Caco-2 (cell line): ENCODE measurements around the gene DCDC1. TPM values are rescaled to one million over a fixed set of nuclear protein-coding genes. Genes with fewer than 3 reads are reported as not detected.

Experiments
- BruUV-seq: library from RNA; stranded (reverse); fragments of 400-500 nt; replicated peaks from 2 replicates; lab custom pipeline; 2021; lab: Mats Ljungman, UMichigan
- CTCF ChIA-PET: fragments of 300-600 bp; sonication (Branson Sonifier 250); formaldehyde crosslinking; loops from one replicate; lab custom pipeline; 2022; ENCODE audit warnings: antibody characterized with exemption; lab: Charles Lee
- POLR2A ChIA-PET: fragments of 300-600 bp; sonication (Branson Sonifier 250); formaldehyde crosslinking; loops from one replicate; lab custom pipeline; 2022; ENCODE audit warnings: antibody characterized with exemption; lab: Charles Lee
- DNase-seq, 2 experiments: peaks; one replicate each; pipeline versions ENCODE4 v3.0.0 to v3.0.0-alpha.2; 2020 to 2022
- H3K27me3 ChIP-seq: replicated peaks from 2 replicates; pipeline ENCODE4 v1.6.0; 2011; ENCODE audit warnings: low read length; ENCODE audit not compliant: control insufficient read depth, insufficient read depth
- H3K36me3 ChIP-seq: 2 replicates; pipeline ENCODE4 v1.5.1; 2011; ENCODE audit warnings: low read length; ENCODE audit not compliant: control insufficient read depth, insufficient read depth
- H3K4me1 ChIP-seq: fragments of 250-450 bp; sonication (Bioruptor Pico); 2 replicates; pipeline ENCODE4 v1.5.1; 2020; ENCODE audit warnings: mild to moderate bottlenecking
- H3K4me3 ChIP-seq: 2 replicates; pipeline ENCODE4 v1.5.1; 2011; ENCODE audit warnings: low read depth, mild to moderate bottlenecking, control low read depth, low read length
- H3K9me3 ChIP-seq: fragments of 250-450 bp; sonication (Bioruptor Pico); 2 replicates; pipeline ENCODE4 v1.5.1; 2020; ENCODE audit warnings: mild to moderate bottlenecking, moderate library complexity
- H3K27ac Mint-ChIP-seq: one replicate; pipeline ENCODE4 v1.8.0; 2022; ENCODE audit warnings: mixed read lengths; ENCODE audit not compliant: unreplicated experiment
- H3K27me3 Mint-ChIP-seq: one replicate; pipeline ENCODE4 v1.8.0; 2022; ENCODE audit warnings: mixed read lengths; ENCODE audit not compliant: insufficient read depth, unreplicated experiment
- H3K36me3 Mint-ChIP-seq: one replicate; pipeline ENCODE4 v1.8.0; 2022; ENCODE audit warnings: mild to moderate bottlenecking, mixed read lengths; ENCODE audit not compliant: insufficient read depth, unreplicated experiment
- H3K4me1 Mint-ChIP-seq: one replicate; pipeline ENCODE4 v1.8.0; 2022; ENCODE audit warnings: low read depth, mixed read lengths; ENCODE audit not compliant: unreplicated experiment
- H3K4me3 Mint-ChIP-seq: one replicate; pipeline ENCODE4 v1.8.0; 2022; ENCODE audit warnings: mild to moderate bottlenecking, moderate library complexity, mixed read lengths; ENCODE audit not compliant: unreplicated experiment
- H3K9me3 Mint-ChIP-seq: one replicate; pipeline ENCODE4 v1.8.0; 2022; ENCODE audit warnings: mixed read lengths; ENCODE audit not compliant: unreplicated experiment
- CTCF ChIP-seq, 2 experiments: fragments of 200-600 bp in 1 of 2; IDR thresholded peaks; 1 replicate in 1 of 2; 2 replicates in 1 of 2; pipeline versions ENCODE4 v1.5.1 to v1.8.0; 2011 to 2022; ENCODE audit warnings: antibody characterized with exemption in 1 of 2, control low read depth in 1 of 2, inconsistent platforms in 1 of 2, low read depth in 1 of 2, low read length in 1 of 2, mild to moderate bottlenecking in 1 of 2, moderate library complexity in 1 of 2; ENCODE audit not compliant: insufficient read depth in 1 of 2, severe bottlenecking in 1 of 2, unreplicated experiment in 1 of 2
- intact Hi-C: fragments of 100-400 bp; cut with micrococcal nuclease; formaldehyde crosslinking; loops from one replicate; pipeline ENCODE4 v1.10.0; 2022; ENCODE audit not compliant: unreplicated experiment
- total RNA-seq: library from RNA; stranded (reverse); gene quantifications from 2 replicates; pipeline ENCODE4 v1.2.3, GENCODE V29; 2022

Gene DCDC1
- total RNA-seq, 1 experiment from 2014 or later: not detected

- no peaks in the 10 kb centered on the region for H3K9me3 Mint-ChIP-seq
- DNase-seq: no peak
- no peak for TF ChIP-seq CTCF (IDR thresholded peaks at IDR 0.05; ENCODE audit: insufficient read depth in 1 of 2, low read depth in 1 of 2, low read length in 1 of 2, severe bottlenecking in 1 of 2, unreplicated experiment in 1 of 2)
- intact Hi-C loops: no loop called here
- H3K4me1 ChIP-seq: no peaks in the 10 kb centered on the region
- peaks cover 5% of the 10 kb centered on the region; the same call in 1 of the 2 replicates for H3K9me3 ChIP-seq
- H3K36me3 Mint-ChIP-seq: no peaks in the 10 kb centered on the region
- H3K27me3 Mint-ChIP-seq: no peaks in the 10 kb centered on the region
- POLR2A ChIA-PET: no interaction called here
- H3K36me3 ChIP-seq: no peaks in the 10 kb centered on the region
- H3K4me1 Mint-ChIP-seq: no peaks in the 10 kb centered on the region
- H3K27me3 ChIP-seq: no peaks in the 10 kb centered on the region
- no peak overlapping the region for H3K4me3 ChIP-seq
- CTCF ChIA-PET: no interaction called here
- no peak overlapping the region for H3K27ac Mint-ChIP-seq
- no TSS peak for BruUV-seq
- no peak overlapping the region for H3K4me3 Mint-ChIP-seq
Observed at GRCh38 chr11:31412946-31413345, 43.4 kb upstream of the DCDC1 start.

- Mint-ChIP-seq H3K36me3 (no peaks in the 10 kb centered on the region), H3K27me3 (no peaks in the 10 kb centered on the region), H3K9me3 (no peaks in the 10 kb centered on the region), H3K4me1 (no peaks in the 10 kb centered on the region), H3K27ac (no peak overlapping the region), H3K4me3 (no peak overlapping the region)
- Histone ChIP-seq H3K27me3 (no peaks in the 10 kb centered on the region), H3K4me1 (no peaks in the 10 kb centered on the region), H3K9me3 (peaks cover 5% of the 10 kb centered on the region; the same call in 1 of the 2 replicates), H3K4me3 (no peak overlapping the region), H3K36me3 (no peaks in the 10 kb centered on the region)
- DNase-seq: no peak
- TF ChIP-seq CTCF (IDR thresholded peaks at IDR 0.05; ENCODE audit: insufficient read depth in 1 of 2, low read depth in 1 of 2, low read length in 1 of 2, severe bottlenecking in 1 of 2, unreplicated experiment in 1 of 2): no peak
- no TSS peak for BruUV-seq
- intact Hi-C loops: no loop called here
- ChIA-PET CTCF (no interaction called here), POLR2A (no interaction called here)
Observed at GRCh38 chr11:31408201-31408600, 38.7 kb upstream of the DCDC1 start.

- DNase-seq: no peak
- no peaks in the 10 kb centered on the region for H3K9me3 Mint-ChIP-seq
- no peaks in the 10 kb centered on the region for H3K9me3 ChIP-seq
- no peak overlapping the region for H3K4me3 ChIP-seq
- H3K4me1 ChIP-seq: no peaks in the 10 kb centered on the region
- no peaks in the 10 kb centered on the region for H3K4me1 Mint-ChIP-seq
- no peak overlapping the region for H3K27ac Mint-ChIP-seq
- intact Hi-C loops: no loop called here
- no peaks in the 10 kb centered on the region for H3K36me3 Mint-ChIP-seq
- no peak overlapping the region for H3K4me3 Mint-ChIP-seq
- CTCF ChIA-PET: interaction anchor here (0.7 kb wide), 1 partner anchor 919 kb away, joined by 7 read pairs; no protein-coding TSS in a partner anchor
- POLR2A ChIA-PET: no interaction called here
- no peaks in the 10 kb centered on the region for H3K36me3 ChIP-seq
- H3K27me3 ChIP-seq: no peaks in the 10 kb centered on the region
- no peaks in the 10 kb centered on the region for H3K27me3 Mint-ChIP-seq
- TF ChIP-seq CTCF (IDR thresholded peaks at IDR 0.05; ENCODE audit: insufficient read depth in 1 of 2, low read depth in 1 of 2, low read length in 1 of 2, severe bottlenecking in 1 of 2, unreplicated experiment in 1 of 2): no peak
- BruUV-seq: no TSS peak
Observed at GRCh38 chr11:31404614-31405013, 35.1 kb upstream of the DCDC1 start.
